ENCODE measurements around the gene LRRC43. TPM values are rescaled to one million over a fixed set of nuclear protein-coding genes. Genes with fewer than 3 reads are reported as not detected.

Gene LRRC43
- polyA plus RNA-seq, 2 of the 4 experiments (the other 2 are of a cell fraction) = 0.09 to 0.14 TPM

DNA sequence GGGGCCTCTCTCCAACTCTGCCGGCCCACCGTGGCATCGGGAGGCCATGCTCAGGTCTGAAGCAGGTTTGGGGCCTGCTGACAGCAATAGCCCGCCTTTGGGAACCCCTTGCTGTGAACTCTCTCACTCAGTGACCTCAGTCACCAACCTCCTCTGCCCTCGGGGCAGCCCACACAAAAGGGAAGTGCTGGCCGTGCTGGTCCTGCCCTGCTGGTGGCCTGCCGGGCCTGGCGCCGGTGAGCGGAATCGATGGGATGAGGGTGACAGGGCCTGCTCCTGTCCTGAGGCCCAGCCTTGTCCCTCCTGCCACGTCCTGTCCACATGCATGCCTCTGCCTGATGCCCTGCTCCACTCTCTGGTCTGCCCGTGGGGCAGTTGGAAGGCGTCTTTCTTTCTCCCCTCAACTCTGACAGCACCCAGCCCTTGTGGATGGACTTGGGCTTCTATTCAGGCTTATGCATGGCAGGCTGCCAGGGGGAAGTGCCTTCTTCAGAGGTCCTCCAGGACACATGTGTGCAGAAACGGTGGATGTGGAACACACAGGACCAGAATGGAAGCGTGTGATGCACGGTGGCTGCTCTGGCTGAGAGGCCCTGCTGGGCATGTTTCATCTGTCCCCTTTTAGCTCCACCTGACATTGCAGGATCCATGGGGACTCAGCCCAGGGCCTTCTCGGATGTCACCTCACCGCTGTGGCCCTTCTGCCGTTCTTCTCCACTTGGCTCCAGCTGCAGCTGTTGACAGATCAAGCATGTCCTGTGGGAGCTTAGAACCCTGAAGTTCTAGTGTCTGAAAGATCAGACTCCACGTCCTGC, 40.8 kb upstream of the LRRC43 start:
- TF ChIP-seq FOSL2 (IDR thresholded peaks at IDR 0.05) (no peak), FOSL2 (CRISPR knock-in tag; IDR thresholded peaks at IDR 0.05) (no peak), RFX5 (IDR thresholded peaks at IDR 0.05) (no peak), RCOR1 (IDR thresholded peaks at IDR 0.05; ENCODE audit: low read depth, low read length) (no peak), POLR2A (IDR thresholded peaks at IDR 0.05; ENCODE audit: low read length) (no peak), TP53 (CRISPR knock-in tag; IDR thresholded peaks at IDR 0.05) (no peak), EHF (CRISPR knock-in tag; IDR thresholded peaks at IDR 0.05) (no peak), NR3C1 (IDR thresholded peaks at IDR 0.05) (no peak), ESRRA (IDR thresholded peaks at IDR 0.05; ENCODE audit: borderline replicate concordance, low read length) (no peak), CBX2 (IDR thresholded peaks at IDR 0.05; ENCODE audit: borderline replicate concordance, low read depth) (no peak), EP300 (IDR thresholded peaks at IDR 0.05) (no peak), ZSCAN20 (CRISPR knock-in tag; IDR thresholded peaks at IDR 0.05) (no peak), JUN (IDR thresholded peaks at IDR 0.05) (no peak), MYC (IDR thresholded peaks at IDR 0.05; ENCODE audit: borderline replicate concordance, low read length) (no peak), FOSB (CRISPR knock-in tag; IDR thresholded peaks at IDR 0.05) (no peak), ATOH8 (CRISPR knock-in tag; IDR thresholded peaks at IDR 0.05; ENCODE audit: low read depth) (no peak), CEBPB (IDR thresholded peaks at IDR 0.05) (no peak)
- TF ChIP-seq, protein P1, sequence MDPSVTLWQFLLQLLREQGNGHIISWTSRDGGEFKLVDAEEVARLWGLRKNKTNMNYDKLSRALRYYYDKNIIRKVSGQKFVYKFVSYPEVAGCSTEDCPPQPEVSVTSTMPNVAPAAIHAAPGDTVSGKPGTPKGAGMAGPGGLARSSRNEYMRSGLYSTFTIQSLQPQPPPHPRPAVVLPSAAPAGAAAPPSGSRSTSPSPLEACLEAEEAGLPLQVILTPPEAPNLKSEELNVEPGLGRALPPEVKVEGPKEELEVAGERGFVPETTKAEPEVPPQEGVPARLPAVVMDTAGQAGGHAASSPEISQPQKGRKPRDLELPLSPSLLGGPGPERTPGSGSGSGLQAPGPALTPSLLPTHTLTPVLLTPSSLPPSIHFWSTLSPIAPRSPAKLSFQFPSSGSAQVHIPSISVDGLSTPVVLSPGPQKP (IDR thresholded peaks at IDR 0.05; ENCODE audit: low read depth, low read length) = no peak
- TF ChIP-seq, protein P2, sequence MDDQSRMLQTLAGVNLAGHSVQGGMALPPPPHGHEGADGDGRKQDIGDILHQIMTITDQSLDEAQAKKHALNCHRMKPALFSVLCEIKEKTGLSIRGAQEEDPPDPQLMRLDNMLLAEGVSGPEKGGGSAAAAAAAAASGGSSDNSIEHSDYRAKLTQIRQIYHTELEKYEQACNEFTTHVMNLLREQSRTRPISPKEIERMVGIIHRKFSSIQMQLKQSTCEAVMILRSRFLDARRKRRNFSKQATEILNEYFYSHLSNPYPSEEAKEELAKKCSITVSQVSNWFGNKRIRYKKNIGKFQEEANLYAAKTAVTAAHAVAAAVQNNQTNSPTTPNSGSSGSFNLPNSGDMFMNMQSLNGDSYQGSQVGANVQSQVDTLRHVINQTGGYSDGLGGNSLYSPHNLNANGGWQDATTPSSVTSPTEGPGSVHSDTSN (IDR thresholded peaks at IDR 0.05) = no peak
- TF ChIP-seq, protein P3, sequence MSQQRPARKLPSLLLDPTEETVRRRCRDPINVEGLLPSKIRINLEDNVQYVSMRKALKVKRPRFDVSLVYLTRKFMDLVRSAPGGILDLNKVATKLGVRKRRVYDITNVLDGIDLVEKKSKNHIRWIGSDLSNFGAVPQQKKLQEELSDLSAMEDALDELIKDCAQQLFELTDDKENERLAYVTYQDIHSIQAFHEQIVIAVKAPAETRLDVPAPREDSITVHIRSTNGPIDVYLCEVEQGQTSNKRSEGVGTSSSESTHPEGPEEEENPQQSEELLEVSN (IDR thresholded peaks at IDR 0.05; ENCODE audit: borderline replicate concordance, low read depth) = no peak
- TF ChIP-seq, protein P4, sequence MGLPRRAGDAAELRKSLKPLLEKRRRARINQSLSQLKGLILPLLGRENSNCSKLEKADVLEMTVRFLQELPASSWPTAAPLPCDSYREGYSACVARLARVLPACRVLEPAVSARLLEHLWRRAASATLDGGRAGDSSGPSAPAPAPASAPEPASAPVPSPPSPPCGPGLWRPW (IDR thresholded peaks at IDR 0.05) = no peak
- no peak overlapping the region for H3K4me3 ChIP-seq
- FAIRE-seq (no peak), ATAC-seq (no peak), DNase-seq (ENCODE audit: low read depth in 1 of 2, low spot score in 1 of 2) (no peak)
- WGBS (ENCODE audit: missing lambda C conversion rate) = 90% methylated on average over 21 of the region's 21 CpGs
- no peaks in the 10 kb centered on the region for H3K9me3 ChIP-seq
- no peak overlapping the region for H3K4me2 ChIP-seq
- CTCF ChIA-PET = interaction anchor here (0.8 to 1.5 kb wide), 7 partner anchors 10 to 178 kb away, joined by 3 to 5 read pairs (median 3); no protein-coding TSS in a partner anchor
- H3K27ac ChIP-seq = no peak overlapping the region
- POLR2A ChIA-PET = no interaction called here
- no peaks in the 10 kb centered on the region for H3K4me1 ChIP-seq

DNA sequence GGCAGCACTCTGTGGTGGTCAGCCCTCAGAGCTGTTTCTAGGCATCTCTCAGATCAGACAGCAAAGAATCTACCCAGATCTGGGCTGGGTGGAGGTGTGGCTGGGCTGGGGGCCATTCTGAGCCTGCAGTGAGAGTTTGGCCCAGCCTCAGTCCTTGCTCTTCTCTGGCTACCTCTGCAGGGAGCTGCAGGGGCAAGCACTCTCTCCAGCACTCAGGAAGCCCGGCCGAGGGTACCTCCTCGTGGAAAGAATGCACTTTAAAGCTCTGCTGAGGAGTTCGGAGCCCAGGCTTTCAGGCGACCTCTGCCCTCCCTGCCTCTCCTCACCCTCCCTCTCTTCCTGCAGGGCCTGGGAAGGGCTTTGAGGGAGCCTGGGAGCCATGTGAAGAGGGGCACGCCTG, 40.1 kb upstream of the LRRC43 start:
- WGBS (ENCODE audit: missing lambda C conversion rate) = 80% methylated on average over 6 of the region's 6 CpGs
- no peak for FAIRE-seq
- no peaks in the 10 kb centered on the region for H3K4me1 ChIP-seq
- no peak overlapping the region for H3K27ac ChIP-seq
- CTCF ChIA-PET = interaction anchor here (0.8 to 1.5 kb wide), 2 partner anchors 10 to 37 kb away, joined by 3 to 4 read pairs; no protein-coding TSS in a partner anchor
- H3K4me2 ChIP-seq = no peak overlapping the region
- no peak for TF ChIP-seq POLR2AphosphoS2 (conservative IDR thresholded peaks at IDR 0.05; ENCODE audit: low read length)
- TF ChIP-seq PHF8 (IDR thresholded peaks at IDR 0.05; ENCODE audit: borderline replicate concordance, low read depth) = no peak
- no peak for TF ChIP-seq CBX2 (IDR thresholded peaks at IDR 0.05; ENCODE audit: borderline replicate concordance, low read depth)
- TF ChIP-seq NR3C1 (IDR thresholded peaks at IDR 0.05) = no peak
- no peak for TF ChIP-seq HOXB5 (CRISPR knock-in tag; IDR thresholded peaks at IDR 0.05)
- TF ChIP-seq JUNB (IDR thresholded peaks at IDR 0.05) = no peak
- TF ChIP-seq MYC (IDR thresholded peaks at IDR 0.05; ENCODE audit: borderline replicate concordance, low read length) = no peak
- no peak for TF ChIP-seq RNF2 (IDR thresholded peaks at IDR 0.05; ENCODE audit: borderline replicate concordance, low read depth)
- no peak for TF ChIP-seq HEYL (CRISPR knock-in tag; IDR thresholded peaks at IDR 0.05)
- DNase-seq (ENCODE audit: low read depth in 1 of 2, low spot score in 1 of 2) = no peak
- no peak overlapping the region for H3K4me3 ChIP-seq
- POLR2A ChIA-PET = no interaction called here
- no peak for ATAC-seq
- no peaks in the 10 kb centered on the region for H3K9me3 ChIP-seq
